ENCODE measurements around the gene WWOX. TPM values are rescaled to one million over a fixed set of nuclear protein-coding genes. Genes with fewer than 3 reads are reported as not detected.

Gene WWOX
- total and polyA plus RNA-seq, 2 experiments from 2014 or later: 17.0 to 39.8 TPM

DNA sequence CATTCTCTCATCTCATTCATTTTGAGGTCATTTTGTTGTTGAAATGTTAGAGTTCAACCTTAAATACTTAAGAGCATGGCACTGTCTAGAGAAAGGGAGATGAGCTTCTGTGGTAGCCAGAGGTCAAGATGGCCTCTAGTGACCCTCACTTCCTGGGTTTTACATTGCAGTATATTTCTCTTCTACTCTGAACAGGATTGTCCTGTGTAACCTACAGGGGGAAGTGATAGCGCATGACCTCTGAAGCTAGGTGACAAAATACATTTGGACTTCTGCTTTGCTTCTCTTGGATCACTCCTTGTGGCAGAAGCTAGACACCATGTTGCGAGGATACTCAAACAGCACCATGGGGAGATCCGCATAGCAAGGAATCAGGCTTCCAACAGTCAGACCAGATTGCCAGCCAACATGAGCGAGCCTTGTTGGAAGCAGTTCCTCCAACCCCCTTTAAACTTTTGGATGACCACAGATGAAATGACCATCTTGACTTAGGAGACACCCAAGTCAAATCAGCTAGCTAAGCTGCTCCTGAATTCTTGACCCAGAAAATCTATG lies 752.7 kb downstream of the WWOX start:
- TF ChIP-seq EZH2 (IDR thresholded peaks at IDR 0.05; ENCODE audit: borderline replicate concordance) (no peak), EZH2phosphoT487 (IDR thresholded peaks at IDR 0.05; ENCODE audit: low read depth, severe bottlenecking, unreplicated experiment) (no peak)
- TF ChIP-seq, protein P1, sequence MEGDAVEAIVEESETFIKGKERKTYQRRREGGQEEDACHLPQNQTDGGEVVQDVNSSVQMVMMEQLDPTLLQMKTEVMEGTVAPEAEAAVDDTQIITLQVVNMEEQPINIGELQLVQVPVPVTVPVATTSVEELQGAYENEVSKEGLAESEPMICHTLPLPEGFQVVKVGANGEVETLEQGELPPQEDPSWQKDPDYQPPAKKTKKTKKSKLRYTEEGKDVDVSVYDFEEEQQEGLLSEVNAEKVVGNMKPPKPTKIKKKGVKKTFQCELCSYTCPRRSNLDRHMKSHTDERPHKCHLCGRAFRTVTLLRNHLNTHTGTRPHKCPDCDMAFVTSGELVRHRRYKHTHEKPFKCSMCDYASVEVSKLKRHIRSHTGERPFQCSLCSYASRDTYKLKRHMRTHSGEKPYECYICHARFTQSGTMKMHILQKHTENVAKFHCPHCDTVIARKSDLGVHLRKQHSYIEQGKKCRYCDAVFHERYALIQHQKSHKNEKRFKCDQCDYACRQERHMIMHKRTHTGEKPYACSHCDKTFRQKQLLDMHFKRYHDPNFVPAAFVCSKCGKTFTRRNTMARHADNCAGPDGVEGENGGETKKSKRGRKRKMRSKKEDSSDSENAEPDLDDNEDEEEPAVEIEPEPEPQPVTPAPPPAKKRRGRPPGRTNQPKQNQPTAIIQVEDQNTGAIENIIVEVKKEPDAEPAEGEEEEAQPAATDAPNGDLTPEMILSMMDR (IDR thresholded peaks at IDR 0.05; ENCODE audit: poor library complexity): no peak

DNA sequence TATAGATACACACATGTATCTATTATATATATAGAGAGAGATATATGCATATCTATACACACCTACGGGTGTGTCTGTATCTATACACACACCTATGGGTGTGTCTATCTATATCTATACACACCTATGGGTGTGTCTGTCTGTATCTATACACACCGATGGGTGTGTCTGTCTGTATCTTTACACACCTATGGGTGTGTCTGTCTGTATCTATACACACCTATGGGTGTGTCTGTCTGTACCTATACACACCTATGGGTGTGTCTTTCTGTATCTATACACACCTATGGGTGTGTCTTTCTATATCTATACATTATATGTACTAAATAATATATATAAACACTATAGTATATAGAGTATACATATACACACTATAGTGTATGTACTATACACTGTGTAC lies 762.6 kb downstream of the WWOX start:
- H3K4me2 ChIP-seq: no peak overlapping the region
- TF ChIP-seq, protein P1 (IDR thresholded peaks at IDR 0.05; ENCODE audit: poor library complexity): no peak
- TF ChIP-seq EZH2phosphoT487 (IDR thresholded peaks at IDR 0.05; ENCODE audit: low read depth, severe bottlenecking, unreplicated experiment): no peak
- no peaks in the 10 kb centered on the region for H3K4me1 ChIP-seq (ENCODE audit: insufficient read depth)

More for the DNA sequence above, 752.7 kb downstream of the WWOX start:
- no peak for DNase-seq (ENCODE audit: low spot score)
- Histone ChIP-seq H3K4me2 (no peak overlapping the region), H3K79me2 (no peaks in the 10 kb centered on the region), H3K9me2 (replicated peaks; ENCODE audit: insufficient read depth) (no peaks in the 10 kb centered on the region), H3K4me3 (no peak overlapping the region), H4K20me1 (ENCODE audit: insufficient read depth, poor library complexity, severe bottlenecking) (no peaks in the 10 kb centered on the region), H3K9me3 (ENCODE audit: low read depth) (no peaks in the 10 kb centered on the region), H3K36me3 (replicated peaks; ENCODE audit: insufficient read depth, low read depth) (no peaks in the 10 kb centered on the region), H3K4me1 (ENCODE audit: insufficient read depth) (no peaks in the 10 kb centered on the region), H3K27ac (no peak overlapping the region), H3K27me3 (no peaks in the 10 kb centered on the region), H2AFZ (no peak overlapping the region)
- WGBS (ENCODE audit: low lambda C conversion rate, missing lambda C conversion rate): 94% methylated on average over 4 of the region's 4 CpGs

DNA sequence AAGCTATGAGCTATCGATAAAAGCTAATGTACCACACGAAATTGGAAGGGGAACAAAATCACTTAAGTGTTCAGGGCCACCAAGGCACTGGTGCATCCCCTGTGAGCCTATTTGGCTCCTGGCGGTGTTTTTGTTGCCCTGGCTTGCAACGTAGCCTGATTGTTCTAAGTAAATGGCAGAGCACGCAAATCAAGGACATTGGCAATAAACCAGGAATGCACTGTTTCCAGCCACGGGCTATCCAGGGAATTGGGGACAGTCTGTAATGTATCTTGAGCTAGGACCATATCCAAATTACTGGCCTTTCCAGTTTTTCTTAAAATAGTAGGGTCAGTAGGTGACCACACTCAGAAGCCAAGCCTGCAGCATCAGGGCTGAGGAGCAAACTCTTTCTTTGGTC lies 767.1 kb downstream of the WWOX start:
- Histone ChIP-seq H3K9me3 (ENCODE audit: low read depth) (no peaks in the 10 kb centered on the region), H3K27me3 (no peaks in the 10 kb centered on the region), H3K36me3 (replicated peaks; ENCODE audit: insufficient read depth, low read depth) (no peaks in the 10 kb centered on the region), H4K20me1 (ENCODE audit: insufficient read depth, poor library complexity, severe bottlenecking) (no peaks in the 10 kb centered on the region), H3K4me1 (ENCODE audit: insufficient read depth) (no peaks in the 10 kb centered on the region), H3K9me2 (replicated peaks; ENCODE audit: insufficient read depth) (no peaks in the 10 kb centered on the region), H2AFZ (no peak overlapping the region), H3K27ac (no peak overlapping the region), H3K4me3 (no peak overlapping the region), H3K79me2 (no peaks in the 10 kb centered on the region), H3K4me2 (no peak overlapping the region)
- DNase-seq (ENCODE audit: low spot score): no peak
- no peak for TF ChIP-seq EZH2 (IDR thresholded peaks at IDR 0.05; ENCODE audit: borderline replicate concordance)
- TF ChIP-seq, protein P1 (IDR thresholded peaks at IDR 0.05; ENCODE audit: poor library complexity): no peak
- no peak for TF ChIP-seq EZH2phosphoT487 (IDR thresholded peaks at IDR 0.05; ENCODE audit: low read depth, severe bottlenecking, unreplicated experiment)
- WGBS (ENCODE audit: low lambda C conversion rate, missing lambda C conversion rate): 67% methylated on average over 6 of the region's 6 CpGs

More for the DNA sequence above, 762.6 kb downstream of the WWOX start:
- no peak overlapping the region for H3K4me3 ChIP-seq
- H3K36me3 ChIP-seq (replicated peaks; ENCODE audit: insufficient read depth, low read depth): no peaks in the 10 kb centered on the region
- H3K9me3 ChIP-seq (ENCODE audit: low read depth): no peaks in the 10 kb centered on the region
- no peaks in the 10 kb centered on the region for H4K20me1 ChIP-seq (ENCODE audit: insufficient read depth, poor library complexity, severe bottlenecking)
- no peaks in the 10 kb centered on the region for H3K27me3 ChIP-seq
- no peaks in the 10 kb centered on the region for H3K9me2 ChIP-seq (replicated peaks; ENCODE audit: insufficient read depth)
- H3K27ac ChIP-seq: no peak overlapping the region
- WGBS (ENCODE audit: low lambda C conversion rate, missing lambda C conversion rate): 88% methylated on average over 2 of the region's 2 CpGs
- no peak overlapping the region for H2AFZ ChIP-seq
- no peak for DNase-seq (ENCODE audit: low spot score)
- no peaks in the 10 kb centered on the region for H3K79me2 ChIP-seq

Measured in hepatocyte (in vitro differentiated cells).